GM23338 (cell line): ENCODE results near the gene ZDHHC3. TPM values are rescaled to one million over a fixed set of nuclear protein-coding genes. Genes with fewer than 3 reads are reported as not detected.

ENCODE experiments used
- ATAC-seq: fragments of 200-7000 bp; cut with Tn5 transposase; 3 replicates; pipeline ENCODE4 v1.9.1; 2020
- DNase-seq: peaks from one replicate; pipeline ENCODE4 v3.0.0-alpha.2; 2015; ENCODE audit warnings: low spot score
- H2AFZ ChIP-seq: fragments of 200-600 bp; sonication (generic); 2 replicates; pipeline ENCODE4 v1.8.0; 2016; ENCODE audit warnings: antibody characterized with exemption, mild to moderate bottlenecking, moderate library complexity
- H3F3A ChIP-seq: fragments of 200-600 bp; sonication (generic); replicated peaks from 2 replicates; pipeline ENCODE4 v1.8.0; 2017; ENCODE audit warnings: antibody characterized with exemption, mixed run types, low read depth
- H3K27ac ChIP-seq: fragments of 200-600 bp; sonication (generic); 2 replicates; pipeline ENCODE4 v1.6.1; 2016; ENCODE audit warnings: low read depth
- H3K27me3 ChIP-seq: fragments of 200-600 bp; sonication (generic); 2 replicates; pipeline ENCODE4 v1.8.0; 2016; ENCODE audit warnings: mild to moderate bottlenecking, mixed run types, moderate library complexity; ENCODE audit not compliant: insufficient read depth
- H3K36me3 ChIP-seq: fragments of 200-600 bp; sonication (generic); 2 replicates; pipeline ENCODE4 v1.8.0; 2016; ENCODE audit warnings: mild to moderate bottlenecking; ENCODE audit not compliant: insufficient read depth
- H3K4me1 ChIP-seq: fragments of 200-600 bp; sonication (generic); 2 replicates; pipeline ENCODE4 v1.8.0; 2016; ENCODE audit warnings: mild to moderate bottlenecking, moderate library complexity; ENCODE audit not compliant: insufficient read depth
- H3K4me2 ChIP-seq: fragments of 200-600 bp; sonication (generic); 2 replicates; pipeline ENCODE4 v1.7.1; 2017; ENCODE audit warnings: mixed run types
- H3K4me3 ChIP-seq: fragments of 200-600 bp; sonication (generic); 2 replicates; pipeline ENCODE4 v1.6.1; 2016; ENCODE audit warnings: mixed run types
- H3K79me2 ChIP-seq: fragments of 200-600 bp; sonication (generic); replicated peaks from 2 replicates; pipeline ENCODE4 v1.8.0; 2017; ENCODE audit warnings: mild to moderate bottlenecking; ENCODE audit not compliant: insufficient read depth
- H3K9me2 ChIP-seq: fragments of 200-600 bp; sonication (generic); 2 replicates; pipeline ENCODE4 v1.8.0; 2017; ENCODE audit not compliant: insufficient read depth
- H4K20me1 ChIP-seq: fragments of 200-600 bp; sonication (generic); replicated peaks from 2 replicates; pipeline ENCODE4 v1.8.0; 2017; ENCODE audit warnings: mild to moderate bottlenecking; ENCODE audit not compliant: insufficient read depth
- H3K27ac Mint-ChIP-seq: 2 replicates; pipeline ENCODE4 v1.8.0; 2020; ENCODE audit warnings: inconsistent platforms, mild to moderate bottlenecking, moderate library complexity, mixed read lengths
- H3K27me3 Mint-ChIP-seq: 3 replicates; pipeline ENCODE4 v1.8.0; 2022; ENCODE audit warnings: low read depth, mild to moderate bottlenecking, moderate library complexity, mixed read lengths, inconsistent platforms; ENCODE audit not compliant: insufficient read depth, poor library complexity
- H3K36me3 Mint-ChIP-seq: 3 replicates; pipeline ENCODE4 v1.8.0; 2021; ENCODE audit warnings: low read depth, mild to moderate bottlenecking, inconsistent platforms, moderate library complexity, mixed read lengths
- H3K4me1 Mint-ChIP-seq: 3 replicates; pipeline ENCODE4 v1.8.0; 2020; ENCODE audit warnings: mild to moderate bottlenecking, inconsistent platforms, mixed read lengths
- H3K4me3 Mint-ChIP-seq: 3 replicates; pipeline ENCODE4 v1.8.0; 2021; ENCODE audit warnings: moderate library complexity, mild to moderate bottlenecking, inconsistent platforms, mixed read lengths
- H3K9me3 Mint-ChIP-seq: 3 replicates; pipeline ENCODE4 v1.8.0; 2020; ENCODE audit warnings: moderate library complexity, mild to moderate bottlenecking, inconsistent platforms, mixed read lengths
- EZH2 ChIP-seq: fragments of 200-600 bp; sonication (generic); IDR thresholded peaks from one replicate; pipeline ENCODE4 v1.8.0; 2017; ENCODE audit warnings: antibody characterized with exemption, mild to moderate bottlenecking, low read depth; ENCODE audit not compliant: unreplicated experiment
- EZH2phosphoT487 ChIP-seq: fragments of 200-600 bp; sonication (generic); IDR thresholded peaks from one replicate; pipeline ENCODE4 v1.8.1; 2018; ENCODE audit warnings: antibody characterized with exemption; ENCODE audit not compliant: unreplicated experiment
- POLR2AphosphoS5 ChIP-seq: IDR thresholded peaks from 2 replicates; pipeline ENCODE4 v1.6.1; 2016; ENCODE audit warnings: antibody characterized with exemption, low read depth
- STAT1 ChIP-seq: IDR thresholded peaks from one replicate; pipeline ENCODE4 v1.6.1; 2016; ENCODE audit warnings: antibody characterized with exemption; ENCODE audit not compliant: unreplicated experiment
- ZNF331 ChIP-seq: fragments of 250-450 bp; sonication (Bioruptor Pico); IDR thresholded peaks from 2 replicates; pipeline ENCODE4 v1.5.0; 2020; ENCODE audit warnings: low read depth, mild to moderate bottlenecking, moderate library complexity
- polyA plus RNA-seq: library from polyadenylated mRNA; unstranded; fragments of >200 nt; fragmentation: Nextera tagmentation; extraction: Ambion mirVana; gene quantifications from 2 replicates; pipeline ENCODE4 v1.2.1, GENCODE V29; 2016
- total RNA-seq: library from RNA; depleted of rRNA; stranded (reverse); fragments of >200 nt; shearing (Covaris generic); gene quantifications from 2 replicates; pipeline ENCODE4 v1.2.3, GENCODE V29; 2014
- TF ChIP-seq, protein P1 (sequence below): fragments of 250-450 bp; sonication (Bioruptor Pico); IDR thresholded peaks from 2 replicates; pipeline ENCODE4 v1.5.0; 2020; ENCODE audit warnings: mild to moderate bottlenecking, moderate library complexity
- TF ChIP-seq, protein P2 (sequence below): IDR thresholded peaks from one replicate; pipeline ENCODE4 v1.6.1; 2018; ENCODE audit warnings: antibody characterized with exemption; ENCODE audit not compliant: unreplicated experiment
- TF ChIP-seq, protein P3 (sequence below), 2 experiments: fragments of 200-600 bp in 1 of 2; sonication (generic) in 1 of 2; conservative IDR thresholded peaks; 2 replicates each; pipeline versions ENCODE4 v1.5.1 to v1.6.1; 2016 to 2017; ENCODE audit warnings: antibody characterized with exemption in 2 of 2, low read depth in 2 of 2, mild to moderate bottlenecking in 2 of 2, moderate library complexity in 1 of 2
- TF ChIP-seq, protein P4 (sequence below): IDR thresholded peaks from 2 replicates; pipeline ENCODE4 v1.6.1; 2016; ENCODE audit warnings: antibody characterized with exemption

Gene ZDHHC3
- total and polyA plus RNA-seq, 2 experiments from 2014 or later, result 28.9 to 84.2 TPM

DNA sequence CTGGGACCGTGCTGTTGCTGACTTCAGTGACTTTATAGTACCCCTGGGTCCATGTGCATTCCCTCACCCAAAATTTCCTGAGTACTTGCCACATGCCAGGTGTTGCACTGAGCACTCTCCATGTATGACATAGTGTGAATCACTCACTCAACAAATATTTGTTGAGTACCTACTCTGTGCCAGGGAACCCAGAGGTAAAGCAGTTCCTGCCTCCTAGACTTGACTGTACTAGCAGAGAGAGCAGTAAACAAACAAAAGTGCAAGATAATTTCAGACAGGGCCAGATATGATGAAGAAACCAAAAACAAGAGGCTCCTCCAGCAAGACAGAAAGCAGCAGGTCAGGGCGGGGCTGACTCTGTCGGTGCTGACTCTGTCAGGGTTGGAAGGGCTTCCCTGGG, 89.4 kb downstream of the ZDHHC3 start:
- peaks cover 24% of the 10 kb centered on the region for H3K4me1 Mint-ChIP-seq
- Histone ChIP-seq H3K36me3 (no peaks in the 10 kb centered on the region), H4K20me1 (no peaks in the 10 kb centered on the region), H3K79me2 (no peaks in the 10 kb centered on the region), H3K27me3 (no peaks in the 10 kb centered on the region), H3K4me3 (no peak overlapping the region), H3K27ac (no peak overlapping the region), H3K4me1 (peaks cover 9% of the 10 kb centered on the region), H3K9me2 (peaks cover 10% of the 10 kb centered on the region), H3F3A (no peaks in the 10 kb centered on the region), H2AFZ (no peak overlapping the region), H3K4me2 (no peak overlapping the region)
- peaks cover 5% of the 10 kb centered on the region for H3K27me3 Mint-ChIP-seq
- TF ChIP-seq ZNF331 (CRISPR knock-in tag), result no peak
- TF ChIP-seq POLR2AphosphoS5, result no peak
- ATAC-seq (no peak), DNase-seq (no peak)
- no peak overlapping the region for H3K27ac Mint-ChIP-seq
- peaks cover 9% of the 10 kb centered on the region; the same call in 2 of the 3 replicates for H3K9me3 Mint-ChIP-seq
- no peak overlapping the region; the same call in 2 of the 3 replicates for H3K4me3 Mint-ChIP-seq
- no peaks in the 10 kb centered on the region for H3K36me3 Mint-ChIP-seq

DNA sequence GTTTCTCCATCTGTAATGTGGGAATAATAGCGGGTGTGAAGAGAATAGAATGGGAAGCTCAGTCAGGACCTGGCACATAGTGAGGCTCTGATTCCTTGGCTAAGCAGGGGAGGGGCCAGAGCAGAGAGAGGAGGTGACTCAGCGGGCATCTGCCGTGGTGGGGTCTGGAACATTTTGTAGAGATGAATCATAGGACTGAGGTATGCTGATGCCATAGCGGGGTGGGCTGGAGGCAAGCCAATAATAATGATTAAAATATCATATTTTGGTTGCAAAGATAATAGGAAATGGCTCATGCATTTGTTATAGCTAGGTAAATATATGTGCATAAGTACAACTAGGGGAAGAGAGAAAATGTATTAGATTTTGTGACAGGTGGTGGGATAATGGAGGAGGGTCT, 90.4 kb downstream of the ZDHHC3 start:
- Mint-ChIP-seq H3K4me3 (no peak overlapping the region), H3K27ac (no peak overlapping the region), H3K9me3 (peaks cover 9% of the 10 kb centered on the region; the same call in 2 of the 3 replicates), H3K36me3 (no peaks in the 10 kb centered on the region), H3K27me3 (peaks cover 5% of the 10 kb centered on the region), H3K4me1 (peaks cover 24% of the 10 kb centered on the region)
- H3K79me2 ChIP-seq, result no peaks in the 10 kb centered on the region
- DNase-seq, result no peak
- no peaks in the 10 kb centered on the region for H4K20me1 ChIP-seq
- no peak overlapping the region for H3K27ac ChIP-seq
- peaks cover 9% of the 10 kb centered on the region for H3K4me1 ChIP-seq
- no peaks in the 10 kb centered on the region for H3F3A ChIP-seq
- no peak overlapping the region; the same call in 1 of the 2 replicates for H2AFZ ChIP-seq
- ATAC-seq, result no peak
- no peak overlapping the region for H3K4me2 ChIP-seq
- no peaks in the 10 kb centered on the region for H3K36me3 ChIP-seq
- H3K27me3 ChIP-seq, result no peaks in the 10 kb centered on the region
- H3K9me2 ChIP-seq, result peaks cover 10% of the 10 kb centered on the region
- no peak overlapping the region for H3K4me3 ChIP-seq
- TF ChIP-seq, protein P1, sequence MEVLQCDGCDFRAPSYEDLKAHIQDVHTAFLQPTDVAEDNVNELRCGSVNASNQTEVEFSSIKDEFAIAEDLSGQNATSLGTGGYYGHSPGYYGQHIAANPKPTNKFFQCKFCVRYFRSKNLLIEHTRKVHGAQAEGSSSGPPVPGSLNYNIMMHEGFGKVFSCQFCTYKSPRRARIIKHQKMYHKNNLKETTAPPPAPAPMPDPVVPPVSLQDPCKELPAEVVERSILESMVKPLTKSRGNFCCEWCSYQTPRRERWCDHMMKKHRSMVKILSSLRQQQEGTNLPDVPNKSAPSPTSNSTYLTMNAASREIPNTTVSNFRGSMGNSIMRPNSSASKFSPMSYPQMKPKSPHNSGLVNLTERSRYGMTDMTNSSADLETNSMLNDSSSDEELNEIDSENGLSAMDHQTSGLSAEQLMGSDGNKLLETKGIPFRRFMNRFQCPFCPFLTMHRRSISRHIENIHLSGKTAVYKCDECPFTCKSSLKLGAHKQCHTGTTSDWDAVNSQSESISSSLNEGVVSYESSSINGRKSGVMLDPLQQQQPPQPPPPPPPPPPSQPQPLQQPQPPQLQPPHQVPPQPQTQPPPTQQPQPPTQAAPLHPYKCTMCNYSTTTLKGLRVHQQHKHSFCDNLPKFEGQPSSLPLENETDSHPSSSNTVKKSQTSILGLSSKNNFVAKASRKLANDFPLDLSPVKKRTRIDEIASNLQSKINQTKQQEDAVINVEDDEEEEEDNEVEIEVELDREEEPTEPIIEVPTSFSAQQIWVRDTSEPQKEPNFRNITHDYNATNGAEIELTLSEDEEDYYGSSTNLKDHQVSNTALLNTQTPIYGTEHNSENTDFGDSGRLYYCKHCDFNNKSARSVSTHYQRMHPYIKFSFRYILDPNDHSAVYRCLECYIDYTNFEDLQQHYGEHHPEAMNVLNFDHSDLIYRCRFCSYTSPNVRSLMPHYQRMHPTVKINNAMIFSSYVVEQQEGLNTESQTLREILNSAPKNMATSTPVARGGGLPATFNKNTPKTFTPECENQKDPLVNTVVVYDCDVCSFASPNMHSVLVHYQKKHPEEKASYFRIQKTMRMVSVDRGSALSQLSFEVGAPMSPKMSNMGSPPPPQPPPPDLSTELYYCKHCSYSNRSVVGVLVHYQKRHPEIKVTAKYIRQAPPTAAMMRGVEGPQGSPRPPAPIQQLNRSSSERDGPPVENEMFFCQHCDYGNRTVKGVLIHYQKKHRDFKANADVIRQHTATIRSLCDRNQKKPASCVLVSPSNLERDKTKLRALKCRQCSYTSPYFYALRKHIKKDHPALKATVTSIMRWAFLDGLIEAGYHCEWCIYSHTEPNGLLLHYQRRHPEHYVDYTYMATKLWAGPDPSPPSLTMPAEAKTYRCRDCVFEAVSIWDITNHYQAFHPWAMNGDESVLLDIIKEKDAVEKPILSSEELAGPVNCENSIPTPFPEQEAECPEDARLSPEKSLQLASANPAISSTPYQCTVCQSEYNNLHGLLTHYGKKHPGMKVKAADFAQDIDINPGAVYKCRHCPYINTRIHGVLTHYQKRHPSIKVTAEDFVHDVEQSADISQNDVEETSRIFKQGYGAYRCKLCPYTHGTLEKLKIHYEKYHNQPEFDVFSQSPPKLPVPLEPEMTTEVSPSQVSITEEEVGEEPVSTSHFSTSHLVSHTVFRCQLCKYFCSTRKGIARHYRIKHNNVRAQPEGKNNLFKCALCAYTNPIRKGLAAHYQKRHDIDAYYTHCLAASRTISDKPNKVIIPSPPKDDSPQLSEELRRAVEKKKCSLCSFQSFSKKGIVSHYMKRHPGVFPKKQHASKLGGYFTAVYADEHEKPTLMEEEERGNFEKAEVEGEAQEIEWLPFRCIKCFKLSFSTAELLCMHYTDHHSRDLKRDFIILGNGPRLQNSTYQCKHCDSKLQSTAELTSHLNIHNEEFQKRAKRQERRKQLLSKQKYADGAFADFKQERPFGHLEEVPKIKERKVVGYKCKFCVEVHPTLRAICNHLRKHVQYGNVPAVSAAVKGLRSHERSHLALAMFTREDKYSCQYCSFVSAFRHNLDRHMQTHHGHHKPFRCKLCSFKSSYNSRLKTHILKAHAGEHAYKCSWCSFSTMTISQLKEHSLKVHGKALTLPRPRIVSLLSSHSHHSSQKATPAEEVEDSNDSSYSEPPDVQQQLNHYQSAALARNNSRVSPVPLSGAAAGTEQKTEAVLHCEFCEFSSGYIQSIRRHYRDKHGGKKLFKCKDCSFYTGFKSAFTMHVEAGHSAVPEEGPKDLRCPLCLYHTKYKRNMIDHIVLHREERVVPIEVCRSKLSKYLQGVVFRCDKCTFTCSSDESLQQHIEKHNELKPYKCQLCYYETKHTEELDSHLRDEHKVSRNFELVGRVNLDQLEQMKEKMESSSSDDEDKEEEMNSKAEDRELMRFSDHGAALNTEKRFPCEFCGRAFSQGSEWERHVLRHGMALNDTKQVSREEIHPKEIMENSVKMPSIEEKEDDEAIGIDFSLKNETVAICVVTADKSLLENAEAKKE (CRISPR knock-in tag), result no peak
- TF ChIP-seq, protein P2, sequence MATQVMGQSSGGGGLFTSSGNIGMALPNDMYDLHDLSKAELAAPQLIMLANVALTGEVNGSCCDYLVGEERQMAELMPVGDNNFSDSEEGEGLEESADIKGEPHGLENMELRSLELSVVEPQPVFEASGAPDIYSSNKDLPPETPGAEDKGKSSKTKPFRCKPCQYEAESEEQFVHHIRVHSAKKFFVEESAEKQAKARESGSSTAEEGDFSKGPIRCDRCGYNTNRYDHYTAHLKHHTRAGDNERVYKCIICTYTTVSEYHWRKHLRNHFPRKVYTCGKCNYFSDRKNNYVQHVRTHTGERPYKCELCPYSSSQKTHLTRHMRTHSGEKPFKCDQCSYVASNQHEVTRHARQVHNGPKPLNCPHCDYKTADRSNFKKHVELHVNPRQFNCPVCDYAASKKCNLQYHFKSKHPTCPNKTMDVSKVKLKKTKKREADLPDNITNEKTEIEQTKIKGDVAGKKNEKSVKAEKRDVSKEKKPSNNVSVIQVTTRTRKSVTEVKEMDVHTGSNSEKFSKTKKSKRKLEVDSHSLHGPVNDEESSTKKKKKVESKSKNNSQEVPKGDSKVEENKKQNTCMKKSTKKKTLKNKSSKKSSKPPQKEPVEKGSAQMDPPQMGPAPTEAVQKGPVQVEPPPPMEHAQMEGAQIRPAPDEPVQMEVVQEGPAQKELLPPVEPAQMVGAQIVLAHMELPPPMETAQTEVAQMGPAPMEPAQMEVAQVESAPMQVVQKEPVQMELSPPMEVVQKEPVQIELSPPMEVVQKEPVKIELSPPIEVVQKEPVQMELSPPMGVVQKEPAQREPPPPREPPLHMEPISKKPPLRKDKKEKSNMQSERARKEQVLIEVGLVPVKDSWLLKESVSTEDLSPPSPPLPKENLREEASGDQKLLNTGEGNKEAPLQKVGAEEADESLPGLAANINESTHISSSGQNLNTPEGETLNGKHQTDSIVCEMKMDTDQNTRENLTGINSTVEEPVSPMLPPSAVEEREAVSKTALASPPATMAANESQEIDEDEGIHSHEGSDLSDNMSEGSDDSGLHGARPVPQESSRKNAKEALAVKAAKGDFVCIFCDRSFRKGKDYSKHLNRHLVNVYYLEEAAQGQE, result no peak
- TF ChIP-seq, protein P3, sequence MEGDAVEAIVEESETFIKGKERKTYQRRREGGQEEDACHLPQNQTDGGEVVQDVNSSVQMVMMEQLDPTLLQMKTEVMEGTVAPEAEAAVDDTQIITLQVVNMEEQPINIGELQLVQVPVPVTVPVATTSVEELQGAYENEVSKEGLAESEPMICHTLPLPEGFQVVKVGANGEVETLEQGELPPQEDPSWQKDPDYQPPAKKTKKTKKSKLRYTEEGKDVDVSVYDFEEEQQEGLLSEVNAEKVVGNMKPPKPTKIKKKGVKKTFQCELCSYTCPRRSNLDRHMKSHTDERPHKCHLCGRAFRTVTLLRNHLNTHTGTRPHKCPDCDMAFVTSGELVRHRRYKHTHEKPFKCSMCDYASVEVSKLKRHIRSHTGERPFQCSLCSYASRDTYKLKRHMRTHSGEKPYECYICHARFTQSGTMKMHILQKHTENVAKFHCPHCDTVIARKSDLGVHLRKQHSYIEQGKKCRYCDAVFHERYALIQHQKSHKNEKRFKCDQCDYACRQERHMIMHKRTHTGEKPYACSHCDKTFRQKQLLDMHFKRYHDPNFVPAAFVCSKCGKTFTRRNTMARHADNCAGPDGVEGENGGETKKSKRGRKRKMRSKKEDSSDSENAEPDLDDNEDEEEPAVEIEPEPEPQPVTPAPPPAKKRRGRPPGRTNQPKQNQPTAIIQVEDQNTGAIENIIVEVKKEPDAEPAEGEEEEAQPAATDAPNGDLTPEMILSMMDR (conservative IDR thresholded peaks at IDR 0.05; ENCODE audit: low read depth in 2 of 2), result no peak
- TF ChIP-seq STAT1 (no peak), EZH2phosphoT487 (no peak), EZH2 (no peak), POLR2AphosphoS5 (no peak)
- TF ChIP-seq, protein P4, sequence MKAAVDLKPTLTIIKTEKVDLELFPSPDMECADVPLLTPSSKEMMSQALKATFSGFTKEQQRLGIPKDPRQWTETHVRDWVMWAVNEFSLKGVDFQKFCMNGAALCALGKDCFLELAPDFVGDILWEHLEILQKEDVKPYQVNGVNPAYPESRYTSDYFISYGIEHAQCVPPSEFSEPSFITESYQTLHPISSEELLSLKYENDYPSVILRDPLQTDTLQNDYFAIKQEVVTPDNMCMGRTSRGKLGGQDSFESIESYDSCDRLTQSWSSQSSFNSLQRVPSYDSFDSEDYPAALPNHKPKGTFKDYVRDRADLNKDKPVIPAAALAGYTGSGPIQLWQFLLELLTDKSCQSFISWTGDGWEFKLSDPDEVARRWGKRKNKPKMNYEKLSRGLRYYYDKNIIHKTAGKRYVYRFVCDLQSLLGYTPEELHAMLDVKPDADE, result no peak
